PC-3 (cell line): ENCODE results near the gene SMG6.

ENCODE experiments used
- EZH2 ChIP-seq: fragments of 300-600 bp; sonication (generic); IDR thresholded peaks from one replicate; pipeline ENCODE4 v1.6.1; 2017; ENCODE audit warnings: antibody characterized with exemption, mild to moderate bottlenecking, low read length; ENCODE audit not compliant: unreplicated experiment
- TF ChIP-seq, protein P1 (sequence below): fragments of 300-600 bp; sonication (generic); conservative IDR thresholded peaks from 2 replicates; pipeline ENCODE4 v1.5.1; 2017; ENCODE audit warnings: antibody characterized with exemption, low read depth, mild to moderate bottlenecking, low read length

DNA sequence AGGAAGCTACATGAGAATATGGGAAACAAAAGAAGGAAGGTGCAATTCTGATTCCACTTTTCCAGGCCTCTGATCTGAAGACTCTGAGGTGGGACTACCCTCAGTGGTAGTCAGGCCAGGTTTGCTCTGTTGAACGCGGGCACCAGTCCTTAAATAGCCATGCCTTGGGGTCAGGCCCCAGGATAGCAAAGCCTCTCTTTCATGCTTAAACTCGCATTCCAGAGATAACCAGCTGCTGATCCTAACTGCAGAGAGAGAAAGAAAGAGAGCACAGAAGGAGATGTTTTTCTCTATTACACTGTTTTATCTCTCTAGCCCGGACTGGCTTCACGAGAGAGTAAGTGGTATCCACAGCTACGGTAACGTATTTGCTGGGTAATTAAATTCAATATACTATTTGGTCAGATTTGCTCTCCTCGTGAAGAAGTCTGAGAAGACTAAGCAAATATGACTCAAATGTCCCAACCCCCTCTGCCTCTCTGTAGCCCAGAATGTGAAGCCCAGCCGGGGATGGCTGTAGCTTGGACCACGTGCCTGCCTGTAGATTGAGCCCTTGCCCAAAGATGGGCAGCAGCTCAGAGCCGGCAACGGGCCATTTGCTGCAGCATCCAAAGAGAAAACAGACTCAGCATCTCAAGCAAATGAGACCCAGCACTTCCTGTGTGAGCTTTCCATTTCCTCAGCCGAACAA is 122.2 kb downstream of the SMG6 start:
- TF ChIP-seq, protein P1, sequence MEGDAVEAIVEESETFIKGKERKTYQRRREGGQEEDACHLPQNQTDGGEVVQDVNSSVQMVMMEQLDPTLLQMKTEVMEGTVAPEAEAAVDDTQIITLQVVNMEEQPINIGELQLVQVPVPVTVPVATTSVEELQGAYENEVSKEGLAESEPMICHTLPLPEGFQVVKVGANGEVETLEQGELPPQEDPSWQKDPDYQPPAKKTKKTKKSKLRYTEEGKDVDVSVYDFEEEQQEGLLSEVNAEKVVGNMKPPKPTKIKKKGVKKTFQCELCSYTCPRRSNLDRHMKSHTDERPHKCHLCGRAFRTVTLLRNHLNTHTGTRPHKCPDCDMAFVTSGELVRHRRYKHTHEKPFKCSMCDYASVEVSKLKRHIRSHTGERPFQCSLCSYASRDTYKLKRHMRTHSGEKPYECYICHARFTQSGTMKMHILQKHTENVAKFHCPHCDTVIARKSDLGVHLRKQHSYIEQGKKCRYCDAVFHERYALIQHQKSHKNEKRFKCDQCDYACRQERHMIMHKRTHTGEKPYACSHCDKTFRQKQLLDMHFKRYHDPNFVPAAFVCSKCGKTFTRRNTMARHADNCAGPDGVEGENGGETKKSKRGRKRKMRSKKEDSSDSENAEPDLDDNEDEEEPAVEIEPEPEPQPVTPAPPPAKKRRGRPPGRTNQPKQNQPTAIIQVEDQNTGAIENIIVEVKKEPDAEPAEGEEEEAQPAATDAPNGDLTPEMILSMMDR = no peak
- TF ChIP-seq EZH2 = no peak
